Activated CD4-positive, alpha-beta T cell treated with anti-CD3 and anti-CD28 coated beads for 4 hours (primary cell): ENCODE measurements around the gene EME1.
"Not testable (repeated sequence)": the region's sequence is repeated elsewhere in the genome, so short reads cannot be mapped to it uniquely, and the experiment has no call there.

Experiments used
- DNase-seq, 2 donors: peaks; one replicate each; pipeline ENCODE4 v3.0.0-alpha.2; 2020

The EME1 gene

GRCh38 chr17:50372758-50373556, at the start of gene EME1, which contains the start of gene MRPL27:
TSS of gene EME1 (plus strand) at chr17:50373229. CDS start at chr17:50375209, 1,980 bp downstream.
TSS of gene MRPL27 (minus strand) at chr17:50373184. CDS start at chr17:50373170, 14 bp downstream.
- DNase-seq, result peak; percentile 81 to 84

GRCh38 chr17:50325906-50326305, 47.1 kb upstream of the EME1 start:
- DNase-seq, result no peak

GRCh38 chr17:50326831-50327364, 46.1 kb upstream of the EME1 start:
- DNase-seq, result no peak

- no peak for DNase-seq
Measured at GRCh38 chr17:50328363-50329325, 44.4 kb upstream of the EME1 start.

- no peak for DNase-seq
Measured at GRCh38 chr17:50329716-50330115, 43.3 kb upstream of the EME1 start.

- no peak for DNase-seq
Measured at GRCh38 chr17:50330151-50330775, 42.8 kb upstream of the EME1 start.

- no peak for DNase-seq
Measured at GRCh38 chr17:50331085-50331791, 41.8 kb upstream of the EME1 start.

- DNase-seq, result no peak
Measured at GRCh38 chr17:50332196-50332595, 40.8 kb upstream of the EME1 start.

GRCh38 chr17:50333291-50334057, 39.6 kb upstream of the EME1 start:
- not testable (repeated sequence) for DNase-seq

- DNase-seq, result no peak
Measured at GRCh38 chr17:50337956-50338355, 35.1 kb upstream of the EME1 start.

GRCh38 chr17:50338645-50339044, 34.4 kb upstream of the EME1 start:
- DNase-seq, result no peak

GRCh38 chr17:50339381-50339780, 33.6 kb upstream of the EME1 start:
- no peak for DNase-seq

GRCh38 chr17:50344731-50345365, 28.2 kb upstream of the EME1 start:
- no peak for DNase-seq

- DNase-seq, result peak; percentile 91 to 92
Measured at GRCh38 chr17:50345432-50346312, 27.4 kb upstream of the EME1 start, which contains the start of gene XYLT2. TSS of gene XYLT2 (plus strand) at chr17:50346126. CDS start at chr17:50346141, 15 bp downstream.

GRCh38 chr17:50346313-50347116, 26.5 kb upstream of the EME1 start:
- DNase-seq, result peak; percentile 44 to 53

- no peak for DNase-seq
Measured at GRCh38 chr17:50347117-50347893, 25.7 kb upstream of the EME1 start.

GRCh38 chr17:50347894-50348291, 25.1 kb upstream of the EME1 start:
- no peak for DNase-seq
